H9 (cell line): ENCODE measurements around the gene PIP4K2A. TPM values are rescaled to one million over a fixed set of nuclear protein-coding genes. Genes with fewer than 3 reads are reported as not detected.
"Not testable (repeated sequence)": the region's sequence is repeated elsewhere in the genome, so short reads cannot be mapped to it uniquely, and the experiment has no call there.

ENCODE experiments used
- DNase-seq: peaks from one replicate; pipeline ENCODE4 v3.0.0-alpha.2; 2017
- H2AFZ ChIP-seq: one replicate; pipeline ENCODE4 v1.6.1; 2013; ENCODE audit warnings: mild to moderate bottlenecking, low read length, control low read depth, moderate library complexity
- H2AK5ac ChIP-seq: 2 replicates; pipeline ENCODE4 v1.6.1; 2013; ENCODE audit warnings: low read length, control low read depth, mixed read lengths; ENCODE audit not compliant: insufficient read length
- H2BK120ac ChIP-seq: one replicate; pipeline ENCODE4 v1.6.1; 2013; ENCODE audit warnings: low read depth, mild to moderate bottlenecking, low read length, control low read depth, inconsistent platforms; ENCODE audit not compliant: poor library complexity, severe bottlenecking
- H2BK12ac ChIP-seq: 2 replicates; pipeline ENCODE4 v1.6.1; 2013; ENCODE audit warnings: low read length, control low read depth, mixed read lengths, low read depth; ENCODE audit not compliant: insufficient read length
- H2BK15ac ChIP-seq: 2 replicates; pipeline ENCODE4 v1.6.1; 2013; ENCODE audit warnings: low read depth, low read length, control low read depth
- H2BK20ac ChIP-seq: one replicate; pipeline ENCODE4 v1.6.1; 2013; ENCODE audit warnings: low read depth, mild to moderate bottlenecking, low read length, control low read depth, inconsistent platforms; ENCODE audit not compliant: poor library complexity, severe bottlenecking
- H2BK5ac ChIP-seq: 2 replicates; pipeline ENCODE4 v1.6.1; 2013; ENCODE audit warnings: low read length, control low read depth, mixed read lengths; ENCODE audit not compliant: insufficient read length
- H3K14ac ChIP-seq: 2 replicates; pipeline ENCODE4 v1.6.1; 2013; ENCODE audit warnings: low read length, control low read depth; ENCODE audit not compliant: insufficient read depth
- H3K18ac ChIP-seq: 2 replicates; pipeline ENCODE4 v1.6.1; 2013; ENCODE audit warnings: low read depth, mild to moderate bottlenecking, mixed read lengths, low read length, control low read depth; ENCODE audit not compliant: insufficient read length
- H3K23ac ChIP-seq: 2 replicates; pipeline ENCODE4 v1.6.1; 2013; ENCODE audit warnings: low read length, control low read depth, mixed read lengths, low read depth; ENCODE audit not compliant: insufficient read length
- H3K23me2 ChIP-seq: 2 replicates; pipeline ENCODE4 v1.6.1; 2013; ENCODE audit warnings: low read depth, mild to moderate bottlenecking, mixed read lengths, low read length, control low read depth; ENCODE audit not compliant: insufficient read length, poor library complexity, severe bottlenecking
- H3K27ac ChIP-seq: 2 replicates; pipeline ENCODE4 v1.5.1; 2013; ENCODE audit warnings: low read length, control low read depth, mixed read lengths, low read depth; ENCODE audit not compliant: insufficient read length
- H3K27me3 ChIP-seq: 2 replicates; pipeline ENCODE4 v1.6.1; 2013; ENCODE audit warnings: low read length, control low read depth, inconsistent platforms; ENCODE audit not compliant: insufficient read depth
- H3K4ac ChIP-seq: 2 replicates; pipeline ENCODE4 v1.6.1; 2013; ENCODE audit warnings: low read depth, mild to moderate bottlenecking, control low read depth, inconsistent platforms, low read length, moderate library complexity
- H3K4me1 ChIP-seq: 2 replicates; pipeline ENCODE4 v1.6.1; 2013; ENCODE audit warnings: low read length, control low read depth, inconsistent platforms; ENCODE audit not compliant: insufficient read depth
- H3K4me2 ChIP-seq: 2 replicates; pipeline ENCODE4 v1.6.1; 2013; ENCODE audit warnings: low read length, control low read depth, mixed read lengths; ENCODE audit not compliant: insufficient read length, insufficient read depth
- H3K56ac ChIP-seq: 2 replicates; pipeline ENCODE4 v1.6.1; 2013; ENCODE audit warnings: low read depth, mild to moderate bottlenecking, mixed read lengths, low read length, control low read depth; ENCODE audit not compliant: insufficient read length
- H3K79me1 ChIP-seq: 2 replicates; pipeline ENCODE4 v1.6.1; 2013; ENCODE audit warnings: low read depth, mild to moderate bottlenecking, moderate library complexity, low read length, control low read depth, inconsistent platforms; ENCODE audit not compliant: insufficient read depth, poor library complexity, severe bottlenecking
- H3K79me2 ChIP-seq: 2 replicates; pipeline ENCODE4 v1.6.1; 2013; ENCODE audit warnings: low read length, control low read depth, inconsistent platforms; ENCODE audit not compliant: insufficient read depth
- H3K9ac ChIP-seq: 2 replicates; pipeline ENCODE4 v1.6.1; 2013; ENCODE audit warnings: low read length, control low read depth, mixed read lengths; ENCODE audit not compliant: insufficient read length; ENCODE audit errors: extremely low read depth
- H3K9me3 ChIP-seq: one replicate; pipeline ENCODE4 v1.6.1; 2013; ENCODE audit warnings: low read depth, low read length, inconsistent platforms; ENCODE audit not compliant: control insufficient read depth
- H3T11ph ChIP-seq: one replicate; pipeline ENCODE4 v1.6.1; 2013; ENCODE audit warnings: mild to moderate bottlenecking, low read length, control low read depth, inconsistent platforms
- H4K20me1 ChIP-seq: one replicate; pipeline ENCODE4 v1.6.1; 2013; ENCODE audit not compliant: control insufficient read depth, insufficient read length, insufficient read depth
- H4K5ac ChIP-seq: 2 replicates; pipeline ENCODE4 v1.6.1; 2013; ENCODE audit warnings: low read depth, mild to moderate bottlenecking, mixed read lengths, low read length, control low read depth; ENCODE audit not compliant: insufficient read length
- H4K8ac ChIP-seq: replicated peaks from 2 replicates; pipeline ENCODE4 v1.6.1; 2013; ENCODE audit warnings: low read length, control low read depth, mixed read lengths, low read depth; ENCODE audit not compliant: insufficient read length
- H4K91ac ChIP-seq: 2 replicates; pipeline ENCODE4 v1.6.1; 2013; ENCODE audit warnings: low read depth, mild to moderate bottlenecking, moderate library complexity, mixed read lengths, low read length, control low read depth; ENCODE audit not compliant: insufficient read length
- H3K27ac Mint-ChIP-seq, 3 experiments: 2 replicates in 2 of 3; 3 replicates in 1 of 3; pipeline ENCODE4 v1.8.0; 2020 to 2021; ENCODE audit warnings: mixed read lengths in 3 of 3, mild to moderate bottlenecking in 1 of 3, moderate library complexity in 1 of 3
- H3K27me3 Mint-ChIP-seq: 2 replicates; pipeline ENCODE4 v1.8.0; 2021; ENCODE audit warnings: low read depth, mild to moderate bottlenecking, moderate library complexity, mixed read lengths
- H3K36me3 Mint-ChIP-seq, 3 experiments: 2 replicates in 2 of 3; 3 replicates in 1 of 3; pipeline ENCODE4 v1.8.0; 2020 to 2021; ENCODE audit warnings: low read depth in 3 of 3, mixed read lengths in 3 of 3; ENCODE audit not compliant: insufficient read depth in 1 of 3
- H3K4me1 Mint-ChIP-seq, 2 experiments: 2 replicates each; pipeline ENCODE4 v1.8.0; 2020; ENCODE audit warnings: mixed read lengths in 2 of 2
- H3K4me3 Mint-ChIP-seq, 2 experiments: 2 replicates in 1 of 2; 3 replicates in 1 of 2; pipeline ENCODE4 v1.8.0; 2020 to 2021; ENCODE audit warnings: mild to moderate bottlenecking in 2 of 2, mixed read lengths in 2 of 2, moderate library complexity in 1 of 2
- H3K9me3 Mint-ChIP-seq, 2 experiments: 2 replicates in 1 of 2; 3 replicates in 1 of 2; pipeline ENCODE4 v1.8.0; 2020; ENCODE audit warnings: mild to moderate bottlenecking in 2 of 2, mixed read lengths in 2 of 2, moderate library complexity in 1 of 2
- WGBS: extraction: QIAGEN DNeasy Blood & Tissue Kit; methylation state at CpG from one replicate; pipeline ENCODE4 v1.1.7; 2013; ENCODE audit warnings: missing lambda C conversion rate, low lambda C conversion rate, mixed read lengths; ENCODE audit not compliant: insufficient read length; ENCODE audit errors: extremely low coverage; 5-methylcytosine and 5-hydroxymethylcytosine counted together
- total RNA-seq: library from RNA; stranded (reverse); gene quantifications from 2 replicates; pipeline ENCODE4 v1.2.1, GENCODE V29; 2021
- TF ChIP-seq, protein P1 (sequence below): fragments of 200-600 bp; sonication (generic); conservative IDR thresholded peaks from 3 replicates; pipeline ENCODE4 v1.8.0; 2021; ENCODE audit warnings: antibody characterized with exemption, mild to moderate bottlenecking

PIP4K2A gene
- total RNA-seq, 1 experiment from 2014 or later: 33.6 TPM

- H3K4me2 ChIP-seq: no peak overlapping the region
- no peak overlapping the region for H2AK5ac ChIP-seq
- Mint-ChIP-seq H3K27ac (no peak overlapping the region), H3K4me3 (no peak overlapping the region), H3K36me3 (peaks cover 0 to 10% (median 2%) of the 10 kb centered on the region in 3 experiments; a peak in 1 of 7 replicates), H3K27me3 (peaks cover 88% of the 10 kb centered on the region), H3K9me3 (peaks cover 11 to 24% of the 10 kb centered on the region in 2 experiments), H3K4me1 (peaks cover 14% of the 10 kb centered on the region in 2 experiments)
- no peaks in the 10 kb centered on the region for H4K20me1 ChIP-seq
- no peaks in the 10 kb centered on the region; the same call in 1 of the 2 replicates for H3K4me1 ChIP-seq
- no peaks in the 10 kb centered on the region for H3K9me3 ChIP-seq
- no peak for DNase-seq
- H2AFZ ChIP-seq: no peak overlapping the region
- H2BK5ac ChIP-seq: no peak overlapping the region
- H3K14ac ChIP-seq: no peak overlapping the region
- no peak overlapping the region for H2BK12ac ChIP-seq
- H3K79me2 ChIP-seq: no peaks in the 10 kb centered on the region
- no peak overlapping the region for H3K23ac ChIP-seq
- H3K9ac ChIP-seq: no peak overlapping the region
- no peak overlapping the region for H4K8ac ChIP-seq
- no peaks in the 10 kb centered on the region for H3K27me3 ChIP-seq
- H2BK15ac ChIP-seq: no peak overlapping the region
- H2BK120ac ChIP-seq: no peak overlapping the region
- TF ChIP-seq, protein P1, sequence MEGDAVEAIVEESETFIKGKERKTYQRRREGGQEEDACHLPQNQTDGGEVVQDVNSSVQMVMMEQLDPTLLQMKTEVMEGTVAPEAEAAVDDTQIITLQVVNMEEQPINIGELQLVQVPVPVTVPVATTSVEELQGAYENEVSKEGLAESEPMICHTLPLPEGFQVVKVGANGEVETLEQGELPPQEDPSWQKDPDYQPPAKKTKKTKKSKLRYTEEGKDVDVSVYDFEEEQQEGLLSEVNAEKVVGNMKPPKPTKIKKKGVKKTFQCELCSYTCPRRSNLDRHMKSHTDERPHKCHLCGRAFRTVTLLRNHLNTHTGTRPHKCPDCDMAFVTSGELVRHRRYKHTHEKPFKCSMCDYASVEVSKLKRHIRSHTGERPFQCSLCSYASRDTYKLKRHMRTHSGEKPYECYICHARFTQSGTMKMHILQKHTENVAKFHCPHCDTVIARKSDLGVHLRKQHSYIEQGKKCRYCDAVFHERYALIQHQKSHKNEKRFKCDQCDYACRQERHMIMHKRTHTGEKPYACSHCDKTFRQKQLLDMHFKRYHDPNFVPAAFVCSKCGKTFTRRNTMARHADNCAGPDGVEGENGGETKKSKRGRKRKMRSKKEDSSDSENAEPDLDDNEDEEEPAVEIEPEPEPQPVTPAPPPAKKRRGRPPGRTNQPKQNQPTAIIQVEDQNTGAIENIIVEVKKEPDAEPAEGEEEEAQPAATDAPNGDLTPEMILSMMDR: no peak
- no peak overlapping the region for H2BK20ac ChIP-seq
- H3K18ac ChIP-seq: no peak overlapping the region
- H3K4ac ChIP-seq: no peak overlapping the region
- no peak overlapping the region for H3K56ac ChIP-seq
- H3K23me2 ChIP-seq: no peaks in the 10 kb centered on the region
- H4K5ac ChIP-seq: no peak overlapping the region
- no peak overlapping the region for H3T11ph ChIP-seq
- H4K91ac ChIP-seq: no peak overlapping the region
- no CpG with 5 or more reads among the region's 3 CpGs for WGBS
- H3K27ac ChIP-seq: no peak overlapping the region
- no peaks in the 10 kb centered on the region for H3K79me1 ChIP-seq
Measured at GRCh38 chr10:22515009-22515408, 199.4 kb downstream of the PIP4K2A start.

GRCh38 chr10:22514414-22514758 lies 200.0 kb downstream of the PIP4K2A start:
- not testable (repeated sequence) for H3K14ac ChIP-seq, DNase-seq, H3K79me2 ChIP-seq, H3K9ac ChIP-seq, H2AK5ac ChIP-seq, H3K18ac ChIP-seq, H3T11ph ChIP-seq, H4K20me1 ChIP-seq, H2BK15ac ChIP-seq, H3K27ac ChIP-seq, H4K8ac ChIP-seq, H2BK12ac ChIP-seq, H4K5ac ChIP-seq, H3K9me3 ChIP-seq, H3K23me2 ChIP-seq, H3K79me1 ChIP-seq, H4K91ac ChIP-seq, H3K27me3 ChIP-seq, H3K4ac ChIP-seq, H2BK5ac ChIP-seq, H3K23ac ChIP-seq, H3K27ac Mint-ChIP-seq, H2BK120ac ChIP-seq, H2AFZ ChIP-seq, H2BK20ac ChIP-seq, H3K56ac ChIP-seq, H3K4me1 ChIP-seq
- Mint-ChIP-seq H3K4me3 (peak overlapping the region in 1 of 2 experiments; percentile 65; a peak in 2 of 5 replicates), H3K27me3 (peaks cover 86% of the 10 kb centered on the region), H3K36me3 (peaks cover 0 to 10% (median 2%) of the 10 kb centered on the region in 3 experiments; a peak in 1 of 7 replicates), H3K4me1 (peaks cover 14% of the 10 kb centered on the region in 2 experiments), H3K9me3 (peaks cover 11 to 28% of the 10 kb centered on the region in 2 experiments)
- WGBS: no CpG with 5 or more reads among the region's 3 CpGs
- H3K4me2 ChIP-seq: peak overlapping the region; percentile 47
